ENCODE data around the gene FARS2.

The FARS2 gene

GRCh38 chr6:5749016-5749650, 487.8 kb downstream of the FARS2 start:
- DNase-seq: no peak

- no peak for DNase-seq
Measured at GRCh38 chr6:5749651-5750215, 488.4 kb downstream of the FARS2 start.

- no peak for DNase-seq
Measured at GRCh38 chr6:5751525-5752390, 490.4 kb downstream of the FARS2 start.

- no peak for DNase-seq
Measured at GRCh38 chr6:5752391-5752680, 491.0 kb downstream of the FARS2 start.

GRCh38 chr6:5753209-5753608, 491.9 kb downstream of the FARS2 start:
- DNase-seq: no peak

GRCh38 chr6:5754904-5755303, 493.6 kb downstream of the FARS2 start:
- DNase-seq: no peak

- DNase-seq: no peak
Measured at GRCh38 chr6:5759571-5759970, 498.3 kb downstream of the FARS2 start.

- DNase-seq: no peak
Measured at GRCh38 chr6:5761370-5761769, 500.1 kb downstream of the FARS2 start.

- DNase-seq: no peak
Measured at GRCh38 chr6:5762561-5762968, 501.3 kb downstream of the FARS2 start.

GRCh38 chr6:5763407-5763806, 502.1 kb downstream of the FARS2 start:
- no peak for DNase-seq

GRCh38 chr6:5763871-5764270, 502.6 kb downstream of the FARS2 start:
- DNase-seq: no peak

- no peak for DNase-seq
Measured at GRCh38 chr6:5764401-5764955, 503.2 kb downstream of the FARS2 start.

- DNase-seq: no peak
Measured at GRCh38 chr6:5765141-5765760, 503.9 kb downstream of the FARS2 start.

- no peak for DNase-seq
Measured at GRCh38 chr6:5766260-5766659, 504.9 kb downstream of the FARS2 start.

- no peak for DNase-seq
Measured at GRCh38 chr6:5767471-5767870, 506.2 kb downstream of the FARS2 start.

- no peak for DNase-seq
Measured at GRCh38 chr6:5771211-5771610, 509.9 kb downstream of the FARS2 start.

- no peak for DNase-seq
Measured at GRCh38 chr6:5771759-5772390, 510.6 kb downstream of the FARS2 start.

GRCh38 chr6:5772408-5773120, 511.3 kb downstream of the FARS2 start:
- DNase-seq: no peak

GRCh38 chr6:5776104-5776503, 514.8 kb downstream of the FARS2 start:
- DNase-seq: no peak

GRCh38 chr6:5776706-5777390, 515.5 kb downstream of the FARS2 start:
- DNase-seq: no peak

- no peak for DNase-seq
Measured at GRCh38 chr6:5778317-5778857, 517.1 kb downstream of the FARS2 start.

Data from stimulated activated CD4-positive, alpha-beta T cell treated with anti-CD3 and anti-CD28 coated beads, Interleukin-2, amount 100 ng/mL, for 48 hours (primary cell).